Mucosa of rectum (tissue), 2 donors: ENCODE data around the gene RBM20.
A peak's percentile ranks its signal among the peaks of the same experiment; 100 is the strongest.
"Not testable (repeated sequence)": the region's sequence is repeated elsewhere in the genome, so short reads cannot be mapped to it uniquely, and the experiment has no call there.

Experiments
- H3K27ac ChIP-seq, 2 donors: one replicate each; pipeline ENCODE4 v1.7.0; 2013; ENCODE audit warnings: inconsistent platforms in 2 of 2, low read depth in 2 of 2, low read length in 2 of 2
- H3K27me3 ChIP-seq, 2 donors: one replicate each; pipeline ENCODE4 v1.7.0; 2013; ENCODE audit warnings: low read length in 2 of 2; ENCODE audit not compliant: control insufficient read depth in 2 of 2, insufficient read depth in 2 of 2
- H3K36me3 ChIP-seq, 2 donors: one replicate each; pipeline ENCODE4 v1.7.0; 2013; ENCODE audit warnings: low read length in 2 of 2; ENCODE audit not compliant: control insufficient read depth in 2 of 2, insufficient read depth in 2 of 2
- H3K4me1 ChIP-seq, 2 donors: one replicate each; pipeline ENCODE4 v1.7.0; 2013; ENCODE audit warnings: low read length in 2 of 2, mild to moderate bottlenecking in 1 of 2; ENCODE audit not compliant: control insufficient read depth in 2 of 2, insufficient read depth in 2 of 2
- H3K4me3 ChIP-seq, 2 donors: one replicate each; pipeline ENCODE4 v1.7.0; 2013; ENCODE audit warnings: low read length in 2 of 2
- H3K9ac ChIP-seq, 2 donors: one replicate each; pipeline ENCODE4 v1.7.0; 2013; ENCODE audit warnings: low read length in 2 of 2, low read depth in 1 of 2, mild to moderate bottlenecking in 1 of 2
- H3K9me3 ChIP-seq, 2 donors: one replicate each; pipeline ENCODE4 v1.7.0; 2013; ENCODE audit warnings: low read length in 2 of 2; ENCODE audit not compliant: control insufficient read depth in 2 of 2
- donor health status: healthy.
- donor health status: Normal muscosa, but diverticular disease.

RBM20 gene

GRCh38 chr10:110863361-110863760, 219.2 kb downstream of the RBM20 start:
- Histone ChIP-seq H3K4me3 (no peak overlapping the region), H3K27ac (peak overlapping the region; percentile 97 to 98), H3K4me1 (peaks cover 80% of the 10 kb centered on the region in 2 donors), H3K36me3 (no peaks in the 10 kb centered on the region), H3K9me3 (no peaks in the 10 kb centered on the region), H3K27me3 (no peaks in the 10 kb centered on the region), H3K9ac (no peak overlapping the region)

GRCh38 chr10:110863956-110864355, 219.8 kb downstream of the RBM20 start:
- Histone ChIP-seq H3K27me3 (no peaks in the 10 kb centered on the region), H3K9me3 (no peaks in the 10 kb centered on the region), H3K9ac (no peak overlapping the region), H3K4me1 (peaks cover 77 to 78% of the 10 kb centered on the region in 2 donors), H3K27ac (peak overlapping the region; percentile 97 to 98), H3K4me3 (no peak overlapping the region), H3K36me3 (no peaks in the 10 kb centered on the region)

- Histone ChIP-seq H3K36me3 (no peaks in the 10 kb centered on the region), H3K4me3 (peak overlapping the region; percentile 41 to 73), H3K9me3 (no peaks in the 10 kb centered on the region), H3K9ac (peak overlapping the region; percentile 72 to 76), H3K27ac (peak overlapping the region; percentile 97 to 98), H3K27me3 (no peaks in the 10 kb centered on the region), H3K4me1 (peaks cover 70 to 71% of the 10 kb centered on the region in 2 donors)
Observed at GRCh38 chr10:110864662-110865140, 220.6 kb downstream of the RBM20 start.

- Histone ChIP-seq H3K27ac (peak overlapping the region; percentile 97 to 98), H3K9ac (peak overlapping the region; percentile 72 to 76), H3K36me3 (no peaks in the 10 kb centered on the region), H3K27me3 (no peaks in the 10 kb centered on the region), H3K4me1 (peaks cover 67% of the 10 kb centered on the region in 2 donors), H3K4me3 (peak overlapping the region in 1 of 2 donors; percentile 73), H3K9me3 (no peaks in the 10 kb centered on the region)
Observed at GRCh38 chr10:110865186-110865808, 221.2 kb downstream of the RBM20 start.

GRCh38 chr10:110865809-110866482, 221.8 kb downstream of the RBM20 start:
- H3K27ac ChIP-seq = peak overlapping the region; percentile 97 to 98
- no peaks in the 10 kb centered on the region for H3K36me3 ChIP-seq
- H3K4me3 ChIP-seq = no peak overlapping the region
- H3K9ac ChIP-seq = peak overlapping the region; percentile 72 to 76
- H3K9me3 ChIP-seq = no peaks in the 10 kb centered on the region
- no peaks in the 10 kb centered on the region for H3K27me3 ChIP-seq
- peaks cover 67% of the 10 kb centered on the region in 2 donors for H3K4me1 ChIP-seq

- not testable (repeated sequence) for H3K36me3 ChIP-seq, H3K9me3 ChIP-seq, H3K27me3 ChIP-seq
- H3K27ac ChIP-seq = peak overlapping the region; percentile 97 to 98
- H3K4me1 ChIP-seq = peaks cover 62 to 68% of the 10 kb centered on the region in 2 donors
- H3K4me3 ChIP-seq = peak overlapping the region in 1 of 2 donors; percentile 14
- H3K9ac ChIP-seq = peak overlapping the region; percentile 14 to 57
Observed at GRCh38 chr10:110867011-110867806, 223.1 kb downstream of the RBM20 start.

GRCh38 chr10:110867807-110868465, 223.8 kb downstream of the RBM20 start:
- no peaks in the 10 kb centered on the region for H3K27me3 ChIP-seq
- H3K9me3 ChIP-seq = no peaks in the 10 kb centered on the region
- no peaks in the 10 kb centered on the region for H3K36me3 ChIP-seq
- peak overlapping the region in 1 of 2 donors; percentile 14 for H3K4me3 ChIP-seq
- H3K27ac ChIP-seq = peak overlapping the region; percentile 97 to 98
- peaks cover 56 to 65% of the 10 kb centered on the region in 2 donors for H3K4me1 ChIP-seq
- H3K9ac ChIP-seq = peak overlapping the region; percentile 20 to 57

- peaks cover 51 to 60% of the 10 kb centered on the region in 2 donors for H3K4me1 ChIP-seq
Observed at GRCh38 chr10:110868981-110869380, 224.8 kb downstream of the RBM20 start.

GRCh38 chr10:110870823-110871297, 226.7 kb downstream of the RBM20 start:
- peak overlapping the region; percentile 97 for H3K27ac ChIP-seq
- H3K4me3 ChIP-seq = peak overlapping the region; percentile 66 to 92
- peak overlapping the region; percentile 79 to 81 for H3K9ac ChIP-seq
- no peaks in the 10 kb centered on the region for H3K9me3 ChIP-seq
- peaks cover 36 to 46% of the 10 kb centered on the region in 2 donors for H3K4me1 ChIP-seq
- H3K36me3 ChIP-seq = peaks cover under 1 to 5% of the 10 kb centered on the region in 2 donors
- H3K27me3 ChIP-seq = no peaks in the 10 kb centered on the region

More at GRCh38 chr10:110868981-110869380, 224.8 kb downstream of the RBM20 start:
- Histone ChIP-seq H3K4me3 (peak overlapping the region in 1 of 2 donors; percentile 28), H3K9ac (peak overlapping the region in 1 of 2 donors; percentile 3), H3K9me3 (no peaks in the 10 kb centered on the region), H3K27ac (peak overlapping the region; percentile 97 to 98), H3K36me3 (no peaks in the 10 kb centered on the region), H3K27me3 (no peaks in the 10 kb centered on the region)
